ENCODE data around the gene ZNF667.
A peak's percentile ranks its signal among the peaks of the same experiment; 100 is the strongest.

The ZNF667 gene

GRCh38 chr19:56393119-56394012 lies 83.8 kb downstream of the ZNF667 start, which contains the start of gene ZNF582 (continued):
- TF ChIP-seq ZNF280D (tag by site-specific recombination; IDR thresholded peaks at IDR 0.05): peak; percentile 97
- TF ChIP-seq KLF7 (tag by site-specific recombination; IDR thresholded peaks at IDR 0.05; ENCODE audit: borderline replicate concordance): no peak; the same call in 1 of the 2 replicates
- TF ChIP-seq YY2 (tag by site-specific recombination; IDR thresholded peaks at IDR 0.05): peak; percentile 91
- TF ChIP-seq ZSCAN4 (tag by site-specific recombination; IDR thresholded peaks at IDR 0.05): peak; percentile 92
- TF ChIP-seq ZNF76 (tag by site-specific recombination; IDR thresholded peaks at IDR 0.05; ENCODE audit: borderline replicate concordance, low read depth): peak; percentile 92
- TF ChIP-seq ZNF707 (tag by site-specific recombination; IDR thresholded peaks at IDR 0.05): no peak
- TF ChIP-seq ZNF664 (tag by site-specific recombination; IDR thresholded peaks at IDR 0.05): no peak
- no peak for TF ChIP-seq ATF2 (tag by site-specific recombination; IDR thresholded peaks at IDR 0.05; ENCODE audit: low read depth)
- 0 out of 2 replicates have a peak, but pooled peaks have one; percentile 39 for TF ChIP-seq ZNF19 (tag by site-specific recombination; IDR thresholded peaks at IDR 0.05; ENCODE audit: low read depth)
- no peak for TF ChIP-seq ZNF112 (tag by site-specific recombination; IDR thresholded peaks at IDR 0.05)
- TF ChIP-seq INSM2 (tag by site-specific recombination; IDR thresholded peaks at IDR 0.05): no peak; the same call in 1 of the 2 replicates
- TF ChIP-seq ZNF624 (tag by site-specific recombination; IDR thresholded peaks at IDR 0.05): no peak
- TF ChIP-seq MZF1 (tag by site-specific recombination; IDR thresholded peaks at IDR 0.05; ENCODE audit: borderline replicate concordance): no peak
- no peak for TF ChIP-seq ZNF292 (tag by site-specific recombination; IDR thresholded peaks at IDR 0.05; ENCODE audit: borderline replicate concordance, low read depth)
- TF ChIP-seq TSHZ1 (tag by site-specific recombination; IDR thresholded peaks at IDR 0.05; ENCODE audit: borderline replicate concordance): no peak
- TF ChIP-seq ZNF169 (tag by site-specific recombination; IDR thresholded peaks at IDR 0.05): 0 out of 2 replicates have a peak, but pooled peaks have one; percentile 39
- TF ChIP-seq ZNF549 (tag by site-specific recombination; IDR thresholded peaks at IDR 0.05): no peak
- TF ChIP-seq KLF8 (tag by site-specific recombination; IDR thresholded peaks at IDR 0.05): peak; percentile 51
- peak; percentile 94 for TF ChIP-seq ZNF580 (tag by site-specific recombination; IDR thresholded peaks at IDR 0.05)
- TF ChIP-seq ZNF302 (tag by site-specific recombination; IDR thresholded peaks at IDR 0.05; ENCODE audit: low read depth): no peak
- no peak for TF ChIP-seq ZNF626 (tag by site-specific recombination; IDR thresholded peaks at IDR 0.05)
- no peak for TF ChIP-seq ZNF768 (tag by site-specific recombination; IDR thresholded peaks at IDR 0.05)
- TF ChIP-seq ZNF530 (tag by site-specific recombination; IDR thresholded peaks at IDR 0.05; ENCODE audit: low read depth): 0 out of 2 replicates have a peak, but pooled peaks have one; percentile 19
- no peak for TF ChIP-seq ZNF266 (tag by site-specific recombination; IDR thresholded peaks at IDR 0.05; ENCODE audit: low read depth)

All from HEK293 (cell line).